HepG2 (cell line): ENCODE measurements around the gene CNNM4. TPM values are rescaled to one million over a fixed set of nuclear protein-coding genes. Genes with fewer than 3 reads are reported as not detected.
A peak's percentile ranks its signal among the peaks of the same experiment; 100 is the strongest.

Experiments used
- AHR ChIP-seq: IDR thresholded peaks from 2 replicates; pipeline ENCODE4 v1.6.1; 2018; ENCODE audit warnings: missing genetic modification reagents, missing compliant biosample characterization
- CSRNP1 ChIP-seq: sonication (generic); formaldehyde crosslinking; IDR thresholded peaks from 2 replicates; pipeline ENCODE4 v1.8.1; 2023; ENCODE audit warnings: mild to moderate bottlenecking, missing genetic modification reagents
- ELK4 ChIP-seq: sonication (generic); formaldehyde crosslinking; IDR thresholded peaks from 2 replicates; pipeline ENCODE4 v1.9.0; 2021; ENCODE audit warnings: missing genetic modification reagents, borderline replicate concordance
- POGK ChIP-seq: sonication (generic); formaldehyde crosslinking; conservative IDR thresholded peaks from 2 replicates; pipeline ENCODE4 v1.8.0; 2022; ENCODE audit warnings: mild to moderate bottlenecking, moderate library complexity, missing genetic modification reagents
- POLR2AphosphoS5 ChIP-seq: IDR thresholded peaks from 2 replicates; pipeline ENCODE4 v1.6.1; 2012; ENCODE audit warnings: low read depth, low read length
- SIX4 ChIP-seq: sonication (generic); formaldehyde crosslinking; IDR thresholded peaks from 2 replicates; pipeline ENCODE4 v1.4.0; 2020; ENCODE audit warnings: missing genetic modification reagents
- SMC3 ChIP-seq: IDR thresholded peaks from 2 replicates; pipeline ENCODE4 v1.6.1; 2011; ENCODE audit warnings: low read length, improper control_type of control experiment
- SP2 ChIP-seq: sonication (generic); formaldehyde crosslinking; IDR thresholded peaks from 2 replicates; pipeline ENCODE4 v1.5.1; 2020; ENCODE audit warnings: mild to moderate bottlenecking, missing genetic modification reagents
- TBX2 ChIP-seq: sonication (generic); formaldehyde crosslinking; IDR thresholded peaks from 2 replicates; pipeline ENCODE4 v1.5.0; 2020; ENCODE audit warnings: missing genetic modification reagents, mild to moderate bottlenecking, borderline replicate concordance
- XRCC5 ChIP-seq: fragments of 200-400 bp; formaldehyde crosslinking; optimal IDR thresholded peaks from 2 replicates; pipeline ENCODE3; 2017; ENCODE audit warnings: mild to moderate bottlenecking, low read length
- ZBTB38 ChIP-seq: sonication (generic); formaldehyde crosslinking; IDR thresholded peaks from 2 replicates; pipeline ENCODE4 v1.5.1; 2020; ENCODE audit warnings: mild to moderate bottlenecking, missing genetic modification reagents
- ZBTB7A ChIP-seq: sonication (generic); formaldehyde crosslinking; IDR thresholded peaks from 2 replicates; pipeline ENCODE4 v1.8.0; 2022; ENCODE audit warnings: mild to moderate bottlenecking, missing genetic modification reagents
- ZFY ChIP-seq: sonication (generic); formaldehyde crosslinking; IDR thresholded peaks from 2 replicates; pipeline ENCODE4 v1.4.0; 2020; ENCODE audit warnings: missing genetic modification reagents
- ZNF598 ChIP-seq: sonication (generic); formaldehyde crosslinking; IDR thresholded peaks from 2 replicates; pipeline ENCODE4 v1.5.1; 2020; ENCODE audit warnings: mild to moderate bottlenecking, missing genetic modification reagents, borderline replicate concordance
- ZNF672 ChIP-seq: sonication (generic); formaldehyde crosslinking; IDR thresholded peaks from 2 replicates; pipeline ENCODE4 v1.8.1; 2022; ENCODE audit warnings: missing genetic modification reagents
- ZNF678 ChIP-seq: sonication (generic); formaldehyde crosslinking; IDR thresholded peaks from 2 replicates; pipeline ENCODE4 v1.4.0; 2020; ENCODE audit warnings: mild to moderate bottlenecking, missing genetic modification reagents
- polyA plus RNA-seq, 8 experiments: library from polyadenylated mRNA; depleted of rRNA in 3 of 8; stranded (reverse) in 7 of 8; unstranded in 1 of 8; fragments of >200 nt; fragmentation: Illumina TruSeq in 4 of 8; extraction: Trizol in 4 of 8; gene quantifications; 2 replicates each; pipeline versions ENCODE4 v1.2.1 to v1.2.3, GENCODE V29; 2011 to 2016; ENCODE audit warnings: low read depth in 4 of 8, missing spikeins in 1 of 8, mixed read lengths in 1 of 8; ENCODE audit not compliant: insufficient read depth in 1 of 8
- total RNA-seq, 5 experiments: library from RNA; depleted of rRNA; stranded (reverse); fragments of >200 nt; fragmentation: Illumina TruSeq; extraction: Trizol; gene quantifications; 2 replicates each; pipeline ENCODE4 v1.2.3, GENCODE V29; 2016; ENCODE audit warnings: low read depth in 1 of 5
- TF ChIP-seq, protein P1 (sequence below): sonication (generic); formaldehyde crosslinking; IDR thresholded peaks from 2 replicates; pipeline ENCODE4 v1.5.1; 2020; ENCODE audit warnings: mild to moderate bottlenecking, missing genetic modification reagents
- TF ChIP-seq, protein P2 (sequence below): sonication (generic); formaldehyde crosslinking; conservative IDR thresholded peaks from 2 replicates; pipeline ENCODE4 v1.5.0; 2020; ENCODE audit warnings: missing genetic modification reagents
- TF ChIP-seq, protein P3 (sequence below): sonication (generic); formaldehyde crosslinking; IDR thresholded peaks from 2 replicates; pipeline ENCODE4 v1.8.1; 2022; ENCODE audit warnings: mild to moderate bottlenecking, missing genetic modification reagents

Gene CNNM4
- total and polyA plus RNA-seq, 2 of the 13 experiments (the other 11 are each of a cell fraction or from before 2014, with no cell fraction given), result 5.9 to 8.4 TPM

DNA sequence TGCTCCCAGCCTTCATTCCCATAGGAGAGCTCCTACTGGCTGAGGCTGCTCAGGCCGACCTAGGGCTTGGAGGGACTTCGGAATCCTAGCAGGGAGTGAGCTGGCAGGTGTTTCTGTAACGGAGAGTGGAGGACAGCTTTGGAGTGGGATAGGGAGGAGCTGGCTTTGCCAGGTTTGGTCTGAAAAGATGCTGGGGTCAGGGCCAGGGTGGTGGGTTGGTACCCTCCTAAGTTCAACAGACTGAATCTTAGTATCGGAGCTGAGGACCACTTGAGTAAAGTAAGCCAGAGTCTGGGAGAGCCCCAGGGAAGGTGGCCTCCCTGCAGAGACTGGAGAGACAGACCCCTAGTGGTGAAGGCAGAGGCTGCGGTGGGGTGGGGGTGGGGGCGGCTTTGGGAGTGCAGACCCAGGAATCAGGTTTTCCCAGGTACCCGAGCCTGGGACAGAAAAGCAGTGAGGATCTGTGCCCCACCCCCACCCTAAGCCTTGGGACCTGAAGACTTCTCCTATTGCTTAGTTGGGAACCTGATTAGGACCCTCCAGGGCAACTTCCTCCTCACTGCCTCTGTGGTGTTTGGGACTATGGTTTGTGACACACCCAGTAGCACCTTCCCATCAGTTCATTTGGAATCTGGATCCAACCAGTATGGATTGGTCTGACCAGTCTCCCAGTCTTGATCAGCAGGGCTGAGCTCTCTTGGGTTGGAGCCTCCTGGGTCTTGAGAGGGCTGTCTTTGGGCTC lies 3.0 kb downstream of the CNNM4 start (continued):
- TF ChIP-seq POGK (no peak), ZNF678 (CRISPR knock-in tag) (no peak), SMC3 (0 out of 2 replicates have a peak, but pooled peaks have one; percentile 28), ZNF598 (CRISPR knock-in tag) (no peak), AHR (no peak), ZFY (peak; percentile 12; the same call in 1 of the 2 replicates), ZNF672 (no peak), ELK4 (CRISPR knock-in tag) (no peak), POLR2AphosphoS5 (no peak), SIX4 (CRISPR knock-in tag) (no peak), CSRNP1 (0 out of 2 replicates have a peak, but pooled peaks have one; percentile 52), SP2 (no peak), XRCC5 (peak; percentile 63), ZBTB7A (CRISPR knock-in tag) (0 out of 2 replicates have a peak, but pooled peaks have one; percentile 38), TBX2 (CRISPR knock-in tag) (peak; percentile 34; the same call in 1 of the 2 replicates), ZBTB38 (CRISPR knock-in tag) (no peak)
- TF ChIP-seq, protein P1, sequence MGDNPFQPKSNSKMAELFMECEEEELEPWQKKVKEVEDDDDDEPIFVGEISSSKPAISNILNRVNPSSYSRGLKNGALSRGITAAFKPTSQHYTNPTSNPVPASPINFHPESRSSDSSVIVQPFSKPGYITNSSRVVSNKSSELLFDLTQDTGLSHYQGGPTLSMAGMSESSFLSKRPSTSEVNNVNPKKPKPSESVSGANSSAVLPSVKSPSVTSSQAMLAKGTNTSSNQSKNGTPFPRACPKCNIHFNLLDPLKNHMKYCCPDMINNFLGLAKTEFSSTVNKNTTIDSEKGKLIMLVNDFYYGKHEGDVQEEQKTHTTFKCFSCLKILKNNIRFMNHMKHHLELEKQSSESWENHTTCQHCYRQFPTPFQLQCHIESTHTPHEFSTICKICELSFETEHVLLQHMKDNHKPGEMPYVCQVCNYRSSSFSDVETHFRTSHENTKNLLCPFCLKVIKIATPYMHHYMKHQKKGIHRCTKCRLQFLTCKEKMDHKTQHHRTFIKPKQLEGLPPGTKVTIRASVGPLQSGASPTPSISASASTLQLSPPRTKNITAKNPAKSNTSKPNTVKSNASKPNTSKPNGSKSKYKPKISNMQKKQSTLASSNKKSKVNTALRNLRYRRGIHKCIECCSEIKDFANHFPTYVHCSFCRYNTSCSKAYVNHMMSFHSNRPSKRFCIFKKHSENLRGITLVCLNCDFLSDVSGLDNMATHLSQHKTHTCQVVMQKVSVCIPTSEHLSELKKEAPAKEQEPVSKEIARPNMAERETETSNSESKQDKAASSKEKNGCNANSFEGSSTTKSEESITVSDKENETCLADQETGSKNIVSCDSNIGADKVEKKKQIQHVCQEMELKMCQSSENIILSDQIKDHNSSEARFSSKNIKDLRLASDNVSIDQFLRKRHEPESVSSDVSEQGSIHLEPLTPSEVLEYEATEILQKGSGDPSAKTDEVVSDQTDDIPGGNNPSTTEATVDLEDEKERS (CRISPR knock-in tag), result 0 out of 2 replicates have a peak, but pooled peaks have one; percentile 7
- TF ChIP-seq, protein P2, sequence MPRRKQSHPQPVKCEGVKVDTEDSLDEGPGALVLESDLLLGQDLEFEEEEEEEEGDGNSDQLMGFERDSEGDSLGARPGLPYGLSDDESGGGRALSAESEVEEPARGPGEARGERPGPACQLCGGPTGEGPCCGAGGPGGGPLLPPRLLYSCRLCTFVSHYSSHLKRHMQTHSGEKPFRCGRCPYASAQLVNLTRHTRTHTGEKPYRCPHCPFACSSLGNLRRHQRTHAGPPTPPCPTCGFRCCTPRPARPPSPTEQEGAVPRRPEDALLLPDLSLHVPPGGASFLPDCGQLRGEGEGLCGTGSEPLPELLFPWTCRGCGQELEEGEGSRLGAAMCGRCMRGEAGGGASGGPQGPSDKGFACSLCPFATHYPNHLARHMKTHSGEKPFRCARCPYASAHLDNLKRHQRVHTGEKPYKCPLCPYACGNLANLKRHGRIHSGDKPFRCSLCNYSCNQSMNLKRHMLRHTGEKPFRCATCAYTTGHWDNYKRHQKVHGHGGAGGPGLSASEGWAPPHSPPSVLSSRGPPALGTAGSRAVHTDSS (CRISPR knock-in tag), result no peak
- TF ChIP-seq, protein P3, sequence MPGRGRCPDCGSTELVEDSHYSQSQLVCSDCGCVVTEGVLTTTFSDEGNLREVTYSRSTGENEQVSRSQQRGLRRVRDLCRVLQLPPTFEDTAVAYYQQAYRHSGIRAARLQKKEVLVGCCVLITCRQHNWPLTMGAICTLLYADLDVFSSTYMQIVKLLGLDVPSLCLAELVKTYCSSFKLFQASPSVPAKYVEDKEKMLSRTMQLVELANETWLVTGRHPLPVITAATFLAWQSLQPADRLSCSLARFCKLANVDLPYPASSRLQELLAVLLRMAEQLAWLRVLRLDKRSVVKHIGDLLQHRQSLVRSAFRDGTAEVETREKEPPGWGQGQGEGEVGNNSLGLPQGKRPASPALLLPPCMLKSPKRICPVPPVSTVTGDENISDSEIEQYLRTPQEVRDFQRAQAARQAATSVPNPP, result 0 out of 2 replicates have a peak, but pooled peaks have one; percentile 11
